Activated CD4-positive, alpha-beta T cell treated with anti-CD3 and anti-CD28 coated beads, Interleukin-2, amount 10 ng/mL, durations not matched to agents 24 days and 14 days (primary cell): ENCODE measurements around the gene EFNA5. TPM values are rescaled to one million over a fixed set of nuclear protein-coding genes. Genes with fewer than 3 reads are reported as not detected.

Source experiments
- DNase-seq: peaks from one replicate; pipeline ENCODE4 v3.0.0; 2022
- H3K27ac Mint-ChIP-seq: one replicate; pipeline ENCODE4 v1.8.0; 2022; ENCODE audit warnings: mild to moderate bottlenecking, mixed read lengths
- H3K27me3 Mint-ChIP-seq: one replicate; pipeline ENCODE4 v1.8.0; 2022; ENCODE audit warnings: mixed read lengths
- H3K36me3 Mint-ChIP-seq: one replicate; pipeline ENCODE4 v1.8.0; 2022; ENCODE audit warnings: low read depth, mild to moderate bottlenecking, mixed read lengths
- H3K4me1 Mint-ChIP-seq: one replicate; pipeline ENCODE4 v1.8.0; 2021; ENCODE audit warnings: mixed read lengths
- H3K4me3 Mint-ChIP-seq: one replicate; pipeline ENCODE4 v1.8.0; 2022; ENCODE audit warnings: mild to moderate bottlenecking, moderate library complexity, mixed read lengths
- H3K9me3 Mint-ChIP-seq: one replicate; pipeline ENCODE4 v1.8.0; 2021; ENCODE audit warnings: mixed read lengths
- intact Hi-C: fragments of 100-400 bp; cut with micrococcal nuclease; formaldehyde crosslinking; loops from one replicate; pipeline ENCODE4 v1.15.1; 2023
- total RNA-seq: library from RNA; stranded (reverse); gene quantifications from 2 replicates; pipeline ENCODE4 v1.2.3, GENCODE V29; 2022

The EFNA5 gene
- total RNA-seq, 1 donor from 2014 or later: not detected

- H3K27ac Mint-ChIP-seq: no peak overlapping the region
- H3K4me1 Mint-ChIP-seq: no peaks in the 10 kb centered on the region
- H3K4me3 Mint-ChIP-seq: no peak overlapping the region
- DNase-seq: no peak
- no peaks in the 10 kb centered on the region for H3K9me3 Mint-ChIP-seq
- H3K36me3 Mint-ChIP-seq: no peaks in the 10 kb centered on the region
- intact Hi-C loops: no loop called here
- peaks cover 7% of the 10 kb centered on the region for H3K27me3 Mint-ChIP-seq
Measured at GRCh38 chr5:107616213-107616612, 54.5 kb downstream of the EFNA5 start.

GRCh38 chr5:107615299-107615817 lies 55.4 kb downstream of the EFNA5 start:
- Mint-ChIP-seq H3K36me3 (no peaks in the 10 kb centered on the region), H3K27ac (no peak overlapping the region), H3K9me3 (no peaks in the 10 kb centered on the region), H3K4me3 (no peak overlapping the region), H3K4me1 (no peaks in the 10 kb centered on the region), H3K27me3 (peaks cover 7% of the 10 kb centered on the region)
- DNase-seq: no peak
- intact Hi-C loops: no loop called here

- H3K27ac Mint-ChIP-seq: no peak overlapping the region
- no peak for DNase-seq
- H3K27me3 Mint-ChIP-seq: peaks cover 5% of the 10 kb centered on the region
- intact Hi-C loops: no loop called here
- H3K4me1 Mint-ChIP-seq: no peaks in the 10 kb centered on the region
- no peak overlapping the region for H3K4me3 Mint-ChIP-seq
- no peaks in the 10 kb centered on the region for H3K9me3 Mint-ChIP-seq
- no peaks in the 10 kb centered on the region for H3K36me3 Mint-ChIP-seq
Measured at GRCh38 chr5:107612541-107612940, 58.2 kb downstream of the EFNA5 start.

GRCh38 chr5:107610798-107611197 lies 59.9 kb downstream of the EFNA5 start:
- Mint-ChIP-seq H3K9me3 (no peaks in the 10 kb centered on the region), H3K4me1 (no peaks in the 10 kb centered on the region), H3K36me3 (no peaks in the 10 kb centered on the region), H3K4me3 (no peak overlapping the region), H3K27me3 (peaks cover 9% of the 10 kb centered on the region), H3K27ac (no peak overlapping the region)
- no peak for DNase-seq
- intact Hi-C loops: no loop called here

- Mint-ChIP-seq H3K4me1 (no peaks in the 10 kb centered on the region), H3K27me3 (peaks cover 13% of the 10 kb centered on the region), H3K27ac (no peak overlapping the region), H3K9me3 (no peaks in the 10 kb centered on the region), H3K36me3 (no peaks in the 10 kb centered on the region), H3K4me3 (no peak overlapping the region)
- DNase-seq: no peak
- intact Hi-C loops: no loop called here
Measured at GRCh38 chr5:107607671-107608345, 62.9 kb downstream of the EFNA5 start.

- intact Hi-C loops: no loop called here
- no peak overlapping the region for H3K4me3 Mint-ChIP-seq
- no peaks in the 10 kb centered on the region for H3K9me3 Mint-ChIP-seq
- H3K27me3 Mint-ChIP-seq: peaks cover 16% of the 10 kb centered on the region
- no peak overlapping the region for H3K27ac Mint-ChIP-seq
- H3K36me3 Mint-ChIP-seq: no peaks in the 10 kb centered on the region
- no peak for DNase-seq
- no peaks in the 10 kb centered on the region for H3K4me1 Mint-ChIP-seq
Measured at GRCh38 chr5:107607196-107607595, 63.5 kb downstream of the EFNA5 start.

- Mint-ChIP-seq H3K27me3 (peaks cover 17% of the 10 kb centered on the region), H3K4me1 (no peaks in the 10 kb centered on the region)
Measured at GRCh38 chr5:107605596-107606125, 65.1 kb downstream of the EFNA5 start.

GRCh38 chr5:107604990-107605389 lies 65.7 kb downstream of the EFNA5 start:
- DNase-seq: no peak
- H3K9me3 Mint-ChIP-seq: no peaks in the 10 kb centered on the region
- no peak overlapping the region for H3K27ac Mint-ChIP-seq
- peaks cover 17% of the 10 kb centered on the region for H3K27me3 Mint-ChIP-seq
- no peak overlapping the region for H3K4me3 Mint-ChIP-seq
- intact Hi-C loops: no loop called here
- no peaks in the 10 kb centered on the region for H3K4me1 Mint-ChIP-seq
- H3K36me3 Mint-ChIP-seq: no peaks in the 10 kb centered on the region

More at GRCh38 chr5:107605596-107606125, 65.1 kb downstream of the EFNA5 start:
- H3K4me3 Mint-ChIP-seq: no peak overlapping the region
- intact Hi-C loops: no loop called here
- H3K27ac Mint-ChIP-seq: no peak overlapping the region
- no peak for DNase-seq
- no peaks in the 10 kb centered on the region for H3K9me3 Mint-ChIP-seq
- H3K36me3 Mint-ChIP-seq: no peaks in the 10 kb centered on the region

GRCh38 chr5:107604146-107604910 lies 66.4 kb downstream of the EFNA5 start:
- no peaks in the 10 kb centered on the region for H3K9me3 Mint-ChIP-seq
- DNase-seq: no peak
- no peaks in the 10 kb centered on the region for H3K36me3 Mint-ChIP-seq
- peaks cover 17% of the 10 kb centered on the region for H3K27me3 Mint-ChIP-seq
- no peaks in the 10 kb centered on the region for H3K4me1 Mint-ChIP-seq
- H3K4me3 Mint-ChIP-seq: no peak overlapping the region
- no peak overlapping the region for H3K27ac Mint-ChIP-seq
- intact Hi-C loops: no loop called here

- H3K27me3 Mint-ChIP-seq: peaks cover 17% of the 10 kb centered on the region
- H3K4me3 Mint-ChIP-seq: no peak overlapping the region
- no peaks in the 10 kb centered on the region for H3K9me3 Mint-ChIP-seq
- H3K36me3 Mint-ChIP-seq: no peaks in the 10 kb centered on the region
- no peaks in the 10 kb centered on the region for H3K4me1 Mint-ChIP-seq
- DNase-seq: no peak
- intact Hi-C loops: no loop called here
- H3K27ac Mint-ChIP-seq: no peak overlapping the region
Measured at GRCh38 chr5:107603349-107603748, 67.4 kb downstream of the EFNA5 start.

- Mint-ChIP-seq H3K27me3 (peaks cover 17% of the 10 kb centered on the region), H3K4me3 (no peak overlapping the region), H3K36me3 (no peaks in the 10 kb centered on the region), H3K27ac (no peak overlapping the region), H3K9me3 (no peaks in the 10 kb centered on the region), H3K4me1 (no peaks in the 10 kb centered on the region)
- intact Hi-C loops: no loop called here
- DNase-seq: no peak
Measured at GRCh38 chr5:107602896-107603295, 67.8 kb downstream of the EFNA5 start.

- no peaks in the 10 kb centered on the region for H3K36me3 Mint-ChIP-seq
- H3K27ac Mint-ChIP-seq: no peak overlapping the region
- H3K27me3 Mint-ChIP-seq: peaks cover 15% of the 10 kb centered on the region
- no peak overlapping the region for H3K4me3 Mint-ChIP-seq
- intact Hi-C loops: no loop called here
- H3K4me1 Mint-ChIP-seq: no peaks in the 10 kb centered on the region
- no peaks in the 10 kb centered on the region for H3K9me3 Mint-ChIP-seq
- no peak for DNase-seq
Measured at GRCh38 chr5:107601076-107601475, 69.7 kb downstream of the EFNA5 start.

- Mint-ChIP-seq H3K36me3 (no peaks in the 10 kb centered on the region), H3K4me3 (no peak overlapping the region)
- intact Hi-C loops: no loop called here
Measured at GRCh38 chr5:107598958-107599357, 71.8 kb downstream of the EFNA5 start.

GRCh38 chr5:107597803-107598202 lies 72.9 kb downstream of the EFNA5 start:
- Mint-ChIP-seq H3K9me3 (no peaks in the 10 kb centered on the region), H3K27me3 (peaks cover 10% of the 10 kb centered on the region), H3K27ac (no peak overlapping the region), H3K4me3 (no peak overlapping the region), H3K36me3 (no peaks in the 10 kb centered on the region), H3K4me1 (no peaks in the 10 kb centered on the region)
- intact Hi-C loops: no loop called here
- no peak for DNase-seq

More at GRCh38 chr5:107598958-107599357, 71.8 kb downstream of the EFNA5 start:
- DNase-seq: no peak
- Mint-ChIP-seq H3K4me1 (no peaks in the 10 kb centered on the region), H3K9me3 (no peaks in the 10 kb centered on the region), H3K27me3 (peaks cover 10% of the 10 kb centered on the region), H3K27ac (no peak overlapping the region)
